CD4-positive, alpha-beta T cell treated with Interleukin-21 for 1 hour (primary cell): ENCODE results near the gene ZNF8.

ENCODE experiments used
- DNase-seq: peaks from one replicate; pipeline ENCODE4 v3.0.0-alpha.2; 2020

The ZNF8 gene

GRCh38 chr19:58300620-58301019 lies 21.9 kb downstream of the ZNF8 start:
- DNase-seq: no peak

- no peak for DNase-seq
Observed at GRCh38 chr19:58304255-58304654, 25.5 kb downstream of the ZNF8 start.

GRCh38 chr19:58304748-58305064 lies 26.0 kb downstream of the ZNF8 start:
- DNase-seq: no peak

- peak; percentile 96 for DNase-seq
Observed at GRCh38 chr19:58305065-58305931, 26.5 kb downstream of the ZNF8 start, which contains the start of gene ERVK3-1. TSS of gene ERVK3-1 (plus strand) at chr19:58305377. CDS start at chr19:58312169, 6,792 bp downstream.

- DNase-seq: peak; percentile 24
Observed at GRCh38 chr19:58305932-58306323, 27.2 kb downstream of the ZNF8 start.

GRCh38 chr19:58307736-58308135 lies 29.0 kb downstream of the ZNF8 start:
- DNase-seq: no peak

GRCh38 chr19:58310685-58311084 lies 31.9 kb downstream of the ZNF8 start:
- peak; percentile 17 for DNase-seq

- no peak for DNase-seq
Observed at GRCh38 chr19:58311345-58311865, 32.6 kb downstream of the ZNF8 start.

- no peak for DNase-seq
Observed at GRCh38 chr19:58315580-58315979, 36.8 kb downstream of the ZNF8 start.

- DNase-seq: no peak
Observed at GRCh38 chr19:58317476-58318072, 38.8 kb downstream of the ZNF8 start.

GRCh38 chr19:58318297-58318696 lies 39.5 kb downstream of the ZNF8 start:
- DNase-seq: no peak

- no peak for DNase-seq
Observed at GRCh38 chr19:58319241-58319640, 40.5 kb downstream of the ZNF8 start.

GRCh38 chr19:58325311-58326022 lies 46.7 kb downstream of the ZNF8 start:
- no peak for DNase-seq

- no peak for DNase-seq
Observed at GRCh38 chr19:58326501-58326913, 47.8 kb downstream of the ZNF8 start.

- peak; percentile 91 for DNase-seq
Observed at GRCh38 chr19:58326914-58327726, 48.4 kb downstream of the ZNF8 start, which contains the start of gene ZSCAN22. TSS of gene ZSCAN22 (plus strand) at chr19:58326994. CDS start at chr19:58334803, 7,809 bp downstream.

- DNase-seq: peak; percentile 23
Observed at GRCh38 chr19:58328999-58329398, 50.2 kb downstream of the ZNF8 start.

GRCh38 chr19:58330458-58330857 lies 51.7 kb downstream of the ZNF8 start:
- DNase-seq: no peak

GRCh38 chr19:58332697-58333096 lies 53.9 kb downstream of the ZNF8 start:
- no peak for DNase-seq

GRCh38 chr19:58334691-58335249 lies 56.0 kb downstream of the ZNF8 start:
- no peak for DNase-seq

- no peak for DNase-seq
Observed at GRCh38 chr19:58335630-58336029, 56.9 kb downstream of the ZNF8 start.

GRCh38 chr19:58336216-58336615 lies 57.5 kb downstream of the ZNF8 start:
- no peak for DNase-seq

GRCh38 chr19:58336820-58337219 lies 58.1 kb downstream of the ZNF8 start:
- DNase-seq: no peak
